HFF-Myc (cell line): ENCODE measurements around the gene UBA52.

Source experiments
- DNase-seq: peaks from one replicate; pipeline ENCODE4 v3.0.0-alpha.2; 2011; ENCODE audit warnings: low read depth; ENCODE audit errors: extremely low read depth
- H3K4me3 ChIP-seq: replicated peaks from 2 replicates; pipeline ENCODE4 v1.5.1; 2011; ENCODE audit warnings: low read depth, mild to moderate bottlenecking, control low read depth, low read length
- TF ChIP-seq, protein P1 (sequence below): IDR thresholded peaks from 2 replicates; pipeline ENCODE4 v1.5.1; 2012; ENCODE audit warnings: mild to moderate bottlenecking, low read depth, low read length, control low read depth; ENCODE audit errors: missing control alignments

UBA52 gene

DNA sequence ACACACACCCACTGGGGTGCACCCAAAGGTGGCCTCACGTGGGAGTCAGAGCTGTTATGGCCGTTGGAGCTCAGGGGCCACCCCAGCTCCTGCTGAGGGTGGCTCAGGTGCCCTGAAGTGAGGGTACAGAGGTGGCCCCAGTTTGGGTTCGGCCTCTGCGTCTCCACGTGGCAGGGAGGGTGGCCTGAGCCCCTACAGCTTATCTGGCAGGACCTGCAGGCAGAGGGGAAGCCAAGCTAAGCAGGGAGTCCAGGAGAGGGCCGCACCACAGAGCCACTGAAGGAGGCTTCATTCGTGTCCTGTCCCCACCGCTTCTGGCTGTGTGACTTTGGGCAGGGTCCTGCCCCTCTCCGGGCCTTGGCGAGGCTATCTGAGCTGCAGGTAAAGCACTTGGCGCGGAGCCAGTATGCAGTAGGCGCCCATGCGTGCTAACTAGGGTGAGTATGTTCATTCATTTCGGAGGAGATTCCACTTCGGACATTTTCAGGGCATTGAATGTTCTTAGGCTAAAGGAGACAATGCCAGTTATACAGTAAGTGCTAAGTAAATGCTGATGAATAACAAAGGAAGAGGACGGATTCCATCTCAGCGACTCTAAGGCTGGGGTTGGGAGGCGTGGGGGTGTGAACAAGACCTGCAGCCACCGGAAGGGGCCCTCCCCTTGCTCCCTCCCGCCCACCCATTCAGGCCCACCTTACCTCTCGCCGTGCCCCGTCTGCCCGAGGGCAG lies 21.9 kb downstream of the UBA52 start:
- H3K4me3 ChIP-seq, result no peak overlapping the region
- TF ChIP-seq, protein P1, sequence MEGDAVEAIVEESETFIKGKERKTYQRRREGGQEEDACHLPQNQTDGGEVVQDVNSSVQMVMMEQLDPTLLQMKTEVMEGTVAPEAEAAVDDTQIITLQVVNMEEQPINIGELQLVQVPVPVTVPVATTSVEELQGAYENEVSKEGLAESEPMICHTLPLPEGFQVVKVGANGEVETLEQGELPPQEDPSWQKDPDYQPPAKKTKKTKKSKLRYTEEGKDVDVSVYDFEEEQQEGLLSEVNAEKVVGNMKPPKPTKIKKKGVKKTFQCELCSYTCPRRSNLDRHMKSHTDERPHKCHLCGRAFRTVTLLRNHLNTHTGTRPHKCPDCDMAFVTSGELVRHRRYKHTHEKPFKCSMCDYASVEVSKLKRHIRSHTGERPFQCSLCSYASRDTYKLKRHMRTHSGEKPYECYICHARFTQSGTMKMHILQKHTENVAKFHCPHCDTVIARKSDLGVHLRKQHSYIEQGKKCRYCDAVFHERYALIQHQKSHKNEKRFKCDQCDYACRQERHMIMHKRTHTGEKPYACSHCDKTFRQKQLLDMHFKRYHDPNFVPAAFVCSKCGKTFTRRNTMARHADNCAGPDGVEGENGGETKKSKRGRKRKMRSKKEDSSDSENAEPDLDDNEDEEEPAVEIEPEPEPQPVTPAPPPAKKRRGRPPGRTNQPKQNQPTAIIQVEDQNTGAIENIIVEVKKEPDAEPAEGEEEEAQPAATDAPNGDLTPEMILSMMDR, result no peak
- DNase-seq, result no peak

DNA sequence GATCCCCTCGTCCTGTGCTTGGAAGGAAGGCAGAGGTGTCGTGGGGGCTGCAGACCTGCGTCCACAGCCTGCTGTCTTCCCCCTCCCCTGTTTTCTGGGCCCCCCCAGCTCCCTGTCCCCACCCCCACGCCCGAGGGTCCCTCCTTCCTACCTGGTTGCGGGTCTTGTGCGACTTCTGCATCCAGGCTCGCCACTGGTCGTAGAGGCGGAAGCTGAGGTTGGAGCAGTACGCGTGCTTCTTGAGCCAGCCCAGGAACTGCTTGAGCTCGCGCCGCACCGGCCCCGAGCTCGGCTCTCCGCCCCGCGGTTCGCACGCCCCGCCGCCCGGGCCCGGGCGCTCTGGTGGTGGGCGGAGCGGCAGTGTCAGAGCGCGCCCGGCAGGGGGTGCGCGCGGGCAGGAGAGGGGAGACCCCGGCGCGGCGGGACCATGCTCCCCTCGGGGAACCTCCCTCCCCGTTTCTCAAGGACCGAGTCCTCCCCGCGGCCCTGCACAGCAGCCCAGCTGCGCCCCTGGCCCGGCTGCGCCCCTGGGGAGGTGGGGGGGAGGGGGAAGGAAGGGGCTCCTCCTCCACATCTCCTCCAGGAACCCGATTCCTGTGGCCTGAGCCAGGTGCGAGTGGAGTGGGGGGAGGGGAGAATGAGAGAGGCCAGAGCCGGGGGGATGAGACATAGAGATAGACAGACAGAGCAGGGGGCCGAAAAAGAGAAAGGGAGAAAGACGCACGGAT lies 22.6 kb downstream of the UBA52 start:
- peak overlapping the region; percentile 14; the same call in 1 of the 2 replicates for H3K4me3 ChIP-seq
- TF ChIP-seq, protein P1, result peak; percentile 56
- no peak for DNase-seq

DNA sequence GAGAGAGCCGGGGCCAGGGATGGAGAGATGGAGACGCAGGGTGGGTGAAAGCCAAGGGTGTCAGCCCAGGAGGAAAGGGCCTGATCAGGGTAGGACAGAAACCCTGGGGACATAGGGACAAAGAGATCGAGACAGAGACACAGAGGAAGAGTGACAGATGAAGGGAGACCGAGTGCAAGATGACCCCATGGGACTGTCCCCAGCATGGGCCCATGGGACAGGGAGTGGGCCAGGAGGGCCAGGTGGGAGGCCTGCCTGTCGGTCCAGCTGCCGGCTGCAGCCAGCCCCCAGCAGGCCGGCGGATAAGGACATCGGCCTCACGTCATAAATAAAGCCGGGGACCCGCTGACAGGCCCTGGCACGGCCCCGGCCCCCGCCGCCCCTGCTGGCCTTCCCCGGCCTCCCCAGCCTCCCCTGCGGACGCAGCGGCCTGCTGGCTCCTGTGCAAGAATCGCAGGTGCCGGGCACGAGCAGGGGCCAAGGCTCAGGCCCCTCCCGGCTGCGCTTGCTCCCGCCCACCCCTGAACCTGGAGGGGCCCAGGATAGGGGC lies 23.2 kb downstream of the UBA52 start:
- TF ChIP-seq, protein P1, result no peak
- no peak for DNase-seq
- H3K4me3 ChIP-seq, result no peak overlapping the region

DNA sequence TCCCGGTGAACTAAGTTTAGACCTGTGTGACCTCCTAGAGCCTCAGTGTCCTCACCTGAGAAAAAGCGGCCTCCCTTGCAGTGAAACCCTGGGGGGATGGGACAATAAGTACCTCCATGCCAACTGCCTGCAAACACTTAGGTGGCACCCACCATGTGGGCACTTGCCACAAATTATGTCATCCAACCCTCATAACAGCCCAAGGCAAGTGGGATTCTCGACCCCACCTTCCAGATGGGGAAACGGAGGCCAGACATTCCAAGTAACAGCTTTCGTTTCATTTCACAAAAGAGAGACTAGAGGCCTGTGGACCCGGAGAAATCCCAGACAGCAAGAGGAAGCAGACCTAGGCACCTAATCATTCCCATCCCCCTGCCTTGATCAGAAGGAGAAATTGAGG lies 23.8 kb downstream of the UBA52 start:
- TF ChIP-seq, protein P1, result no peak
- no peak for DNase-seq
- no peak overlapping the region for H3K4me3 ChIP-seq

DNA sequence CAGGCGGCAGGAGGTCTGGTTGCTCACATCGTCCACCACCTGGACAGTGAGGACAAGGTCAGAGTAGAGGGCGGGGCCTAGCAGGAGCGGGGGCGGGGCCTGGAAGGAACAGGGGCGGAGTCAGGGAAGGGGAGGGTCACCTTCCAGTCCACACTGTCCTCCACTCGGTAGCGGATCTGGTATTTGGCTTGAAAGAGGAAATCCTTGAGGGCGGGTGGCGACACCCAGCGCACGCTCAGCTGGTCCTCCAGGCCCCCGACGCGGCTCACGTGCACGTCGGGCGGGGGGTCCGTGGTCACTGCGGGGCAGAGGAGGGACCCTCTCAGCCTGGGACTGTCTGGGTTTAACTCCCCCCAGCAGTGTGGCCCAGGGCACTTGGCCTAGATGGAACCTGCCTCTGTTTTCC lies 25.1 kb downstream of the UBA52 start:
- TF ChIP-seq, protein P1, result no peak
- no peak overlapping the region for H3K4me3 ChIP-seq
- no peak for DNase-seq

DNA sequence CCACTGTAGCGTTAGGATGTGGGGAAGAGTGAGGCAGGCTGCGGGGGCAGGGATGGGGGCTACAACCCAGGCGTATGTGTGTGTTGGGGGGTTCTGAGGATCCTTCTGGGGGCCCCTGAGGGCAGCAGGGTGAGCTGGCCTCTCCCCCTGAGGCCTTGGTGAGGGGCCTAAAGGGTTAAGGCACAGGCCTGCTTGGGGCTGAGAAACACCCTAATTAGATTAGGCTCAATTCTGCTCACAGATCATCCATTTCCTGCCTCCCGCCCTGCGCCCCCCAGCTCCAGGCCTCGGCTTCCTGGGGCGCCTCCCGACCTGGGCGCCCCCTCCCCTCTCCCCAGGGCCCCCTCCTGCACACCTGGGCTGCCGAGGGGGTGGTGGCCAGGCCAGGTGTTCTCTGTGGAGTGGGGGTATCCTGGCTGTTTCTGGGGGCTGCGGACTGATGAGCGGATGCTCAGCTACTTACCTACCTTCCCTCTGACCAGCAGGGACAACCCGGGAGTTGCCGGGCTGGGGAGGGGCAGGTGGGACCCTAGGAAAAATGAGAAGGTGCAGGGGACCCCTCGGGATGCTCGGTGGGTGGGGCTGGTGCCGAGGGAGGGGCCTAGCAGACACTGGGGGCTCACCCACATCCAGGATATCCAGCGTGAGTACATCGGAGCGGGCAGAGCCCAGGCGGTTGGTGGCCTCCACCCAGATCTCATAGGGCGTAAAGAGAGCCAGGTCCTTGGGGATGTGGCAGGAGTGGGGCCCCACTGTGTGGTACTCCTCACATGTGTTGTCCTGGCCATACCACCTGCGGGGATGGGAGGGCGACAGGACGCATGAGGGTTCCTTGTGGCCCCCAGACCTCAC lies 26.4 kb downstream of the UBA52 start:
- DNase-seq, result no peak
- H3K4me3 ChIP-seq, result no peak overlapping the region
- TF ChIP-seq, protein P1, result no peak
